ENCODE measurements around the gene ZNF710. TPM values are rescaled to one million over a fixed set of nuclear protein-coding genes. Genes with fewer than 3 reads are reported as not detected.

ZNF710 gene
- total and polyA plus RNA-seq, 9 of the 15 experiments (the other 6 are each of a cell fraction or from before 2014, with no cell fraction given), result 0.56 to 14.2 (median 5.2) TPM

- TF ChIP-seq ZNF311 (CRISPR knock-in tag; IDR thresholded peaks at IDR 0.05) (no peak), PCBP2 (IDR thresholded peaks at IDR 0.05; ENCODE audit: low read depth, low read length, poor library complexity, severe bottlenecking) (no peak), RBM34 (IDR thresholded peaks at IDR 0.05; ENCODE audit: borderline replicate concordance, insufficient read depth, low read length) (no peak), AFF4 (CRISPR knock-in tag; IDR thresholded peaks at IDR 0.05) (no peak), RNF219 (CRISPR knock-in tag; IDR thresholded peaks at IDR 0.05) (no peak), RBM25 (IDR thresholded peaks at IDR 0.05; ENCODE audit: low read depth, low read length, severe bottlenecking) (no peak), HIVEP1 (CRISPR knock-in tag; IDR thresholded peaks at IDR 0.05) (no peak), ZNF41 (CRISPR knock-in tag; conservative IDR thresholded peaks at IDR 0.05) (no peak), ZBTB9 (CRISPR knock-in tag; IDR thresholded peaks at IDR 0.05) (no peak), MXD1 (CRISPR knock-in tag; IDR thresholded peaks at IDR 0.05; ENCODE audit: borderline replicate concordance, poor library complexity, severe bottlenecking) (no peak), ARID2 (IDR thresholded peaks at IDR 0.05) (no peak)
- TF ChIP-seq, protein P1, sequence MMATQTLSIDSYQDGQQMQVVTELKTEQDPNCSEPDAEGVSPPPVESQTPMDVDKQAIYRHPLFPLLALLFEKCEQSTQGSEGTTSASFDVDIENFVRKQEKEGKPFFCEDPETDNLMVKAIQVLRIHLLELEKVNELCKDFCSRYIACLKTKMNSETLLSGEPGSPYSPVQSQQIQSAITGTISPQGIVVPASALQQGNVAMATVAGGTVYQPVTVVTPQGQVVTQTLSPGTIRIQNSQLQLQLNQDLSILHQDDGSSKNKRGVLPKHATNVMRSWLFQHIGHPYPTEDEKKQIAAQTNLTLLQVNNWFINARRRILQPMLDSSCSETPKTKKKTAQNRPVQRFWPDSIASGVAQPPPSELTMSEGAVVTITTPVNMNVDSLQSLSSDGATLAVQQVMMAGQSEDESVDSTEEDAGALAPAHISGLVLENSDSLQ (IDR thresholded peaks at IDR 0.05), result peak; percentile 49
- TF ChIP-seq, protein P2, sequence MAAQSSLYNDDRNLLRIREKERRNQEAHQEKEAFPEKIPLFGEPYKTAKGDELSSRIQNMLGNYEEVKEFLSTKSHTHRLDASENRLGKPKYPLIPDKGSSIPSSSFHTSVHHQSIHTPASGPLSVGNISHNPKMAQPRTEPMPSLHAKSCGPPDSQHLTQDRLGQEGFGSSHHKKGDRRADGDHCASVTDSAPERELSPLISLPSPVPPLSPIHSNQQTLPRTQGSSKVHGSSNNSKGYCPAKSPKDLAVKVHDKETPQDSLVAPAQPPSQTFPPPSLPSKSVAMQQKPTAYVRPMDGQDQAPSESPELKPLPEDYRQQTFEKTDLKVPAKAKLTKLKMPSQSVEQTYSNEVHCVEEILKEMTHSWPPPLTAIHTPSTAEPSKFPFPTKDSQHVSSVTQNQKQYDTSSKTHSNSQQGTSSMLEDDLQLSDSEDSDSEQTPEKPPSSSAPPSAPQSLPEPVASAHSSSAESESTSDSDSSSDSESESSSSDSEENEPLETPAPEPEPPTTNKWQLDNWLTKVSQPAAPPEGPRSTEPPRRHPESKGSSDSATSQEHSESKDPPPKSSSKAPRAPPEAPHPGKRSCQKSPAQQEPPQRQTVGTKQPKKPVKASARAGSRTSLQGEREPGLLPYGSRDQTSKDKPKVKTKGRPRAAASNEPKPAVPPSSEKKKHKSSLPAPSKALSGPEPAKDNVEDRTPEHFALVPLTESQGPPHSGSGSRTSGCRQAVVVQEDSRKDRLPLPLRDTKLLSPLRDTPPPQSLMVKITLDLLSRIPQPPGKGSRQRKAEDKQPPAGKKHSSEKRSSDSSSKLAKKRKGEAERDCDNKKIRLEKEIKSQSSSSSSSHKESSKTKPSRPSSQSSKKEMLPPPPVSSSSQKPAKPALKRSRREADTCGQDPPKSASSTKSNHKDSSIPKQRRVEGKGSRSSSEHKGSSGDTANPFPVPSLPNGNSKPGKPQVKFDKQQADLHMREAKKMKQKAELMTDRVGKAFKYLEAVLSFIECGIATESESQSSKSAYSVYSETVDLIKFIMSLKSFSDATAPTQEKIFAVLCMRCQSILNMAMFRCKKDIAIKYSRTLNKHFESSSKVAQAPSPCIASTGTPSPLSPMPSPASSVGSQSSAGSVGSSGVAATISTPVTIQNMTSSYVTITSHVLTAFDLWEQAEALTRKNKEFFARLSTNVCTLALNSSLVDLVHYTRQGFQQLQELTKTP (IDR thresholded peaks at IDR 0.05; ENCODE audit: low read depth in 1 of 2, partially characterized antibody in 2 of 2), result peak; percentile 27 to 36
These were observed 37.0 kb downstream of the ZNF710 start (continued) for GRCh38 chr15:90037961-90038631.

Data from K562 (cell line).